Esophagus squamous epithelium (tissue), 5 donors: Measurements from ENCODE around the gene OR52N4. TPM values are rescaled to one million over a fixed set of nuclear protein-coding genes. Genes with fewer than 3 reads are reported as not detected.

Experiments
- DNase-seq: peaks from one replicate; lab custom pipeline; 2025; lab: John Stamatoyannopoulos, UW
- H3K27ac ChIP-seq, 4 donors: fragments of 200-600 bp; sonication (generic); one replicate each; pipeline ENCODE4 v1.5.1; 2016 to 2019; ENCODE audit warnings: mild to moderate bottlenecking in 1 of 4
- H3K27me3 ChIP-seq, 4 donors: fragments of 200-600 bp; sonication (generic); 1 replicate in 3 of 4; 2 replicates in 1 of 4; pipeline versions ENCODE4 v1.5.1 to v1.6.0; 2017 to 2021; ENCODE audit warnings: antibody characterized with exemption in 1 of 4
- H3K36me3 ChIP-seq, 3 donors: fragments of 200-600 bp; sonication (generic); one replicate each; pipeline ENCODE4 v1.5.1; 2016 to 2019
- H3K4me1 ChIP-seq, 3 donors: fragments of 200-600 bp; sonication (generic); one replicate each; pipeline ENCODE4 v1.5.1; 2017 to 2019
- H3K4me3 ChIP-seq, 4 donors: fragments of 200-600 bp; sonication (generic); 1 replicate in 3 of 4; 2 replicates in 1 of 4; pipeline ENCODE4 v1.5.1; 2016 to 2019; ENCODE audit warnings: mild to moderate bottlenecking in 2 of 4, moderate library complexity in 1 of 4
- H3K9me3 ChIP-seq, 3 donors: fragments of 200-600 bp; sonication (generic); one replicate each; pipeline ENCODE4 v1.5.1; 2016 to 2019
- CTCF ChIP-seq, 6 experiments: fragments of 450-650 bp in 4 of 6; fragments of 200-600 bp in 2 of 6; sonication (generic) in 2 of 6; IDR thresholded peaks; one replicate each; pipeline ENCODE4 v1.5.1; 2016 to 2019; ENCODE audit warnings: antibody characterized with exemption in 6 of 6, mild to moderate bottlenecking in 4 of 6, moderate library complexity in 4 of 6
- POLR2A ChIP-seq, 4 donors: fragments of 450-650 bp; IDR thresholded peaks; one replicate each; pipeline ENCODE4 v1.6.1; 2017; ENCODE audit warnings: antibody characterized with exemption in 4 of 4, mild to moderate bottlenecking in 4 of 4, moderate library complexity in 3 of 4
- WGBS, 2 donors: methylation state at CpG; one replicate each; pipeline ENCODE4 v1.1.5; 2018; 5-methylcytosine and 5-hydroxymethylcytosine counted together
- intact Hi-C: fragments of 100-400 bp; cut with DNase I; formaldehyde crosslinking; loops from one replicate; pipeline ENCODE4 v1.15.0; 2022
- total RNA-seq, 4 donors: library from RNA; depleted of rRNA; stranded (reverse); fragments of >200 nt; gene quantifications; one replicate each; pipeline ENCODE4 v1.1.0, GENCODE V29; 2016
- donor health status: DM: yes; HTN: yes; CAD: no.

OR52N4 gene
- total RNA-seq, 4 donors from 2014 or later = not detected

GRCh38 chr11:5767056-5767455 is 13.0 kb downstream of the OR52N4 start:
- Histone ChIP-seq H3K4me3 (no peak overlapping the region), H3K36me3 (no peaks in the 10 kb centered on the region), H3K27me3 (no peaks in the 10 kb centered on the region), H3K9me3 (no peaks in the 10 kb centered on the region), H3K27ac (no peak overlapping the region), H3K4me1 (no peaks in the 10 kb centered on the region)
- intact Hi-C loops = no loop called here
- TF ChIP-seq CTCF (IDR thresholded peaks at IDR 0.05) = no peak
- no peak for TF ChIP-seq POLR2A (IDR thresholded peaks at IDR 0.05)
- 50 to 64% methylated on average over 1 of the region's 1 CpG for WGBS, 2 donors
- no peak for DNase-seq

GRCh38 chr11:5783255-5783654 is 29.2 kb downstream of the OR52N4 start, which contains the start of gene OR52N5:
Gene OR52N5, minus strand, starts transcription at chr11:5783355. Its CDS starts 4,721 bp downstream, at chr11:5778634.
- WGBS, 2 donors = 50 to 53% methylated on average over 1 to 4 of the region's 4 CpGs
- Histone ChIP-seq H3K9me3 (no peaks in the 10 kb centered on the region), H3K27ac (no peak within 1 kb of the TSS), H3K27me3 (no peaks in the 10 kb centered on the region), H3K36me3 (no peaks in the 10 kb centered on the region), H3K4me3 (no peak within 1 kb of the TSS), H3K4me1 (no peaks in the 10 kb centered on the region)
- TF ChIP-seq CTCF (IDR thresholded peaks at IDR 0.05) (no peak), POLR2A (IDR thresholded peaks at IDR 0.05) (no peak)
- intact Hi-C loops = no loop called here
- no peak for DNase-seq

- H3K27me3 ChIP-seq = no peaks in the 10 kb centered on the region
- intact Hi-C loops = no loop called here
- no peak within 1 kb of the TSS for H3K27ac ChIP-seq
- no peaks in the 10 kb centered on the region for H3K4me1 ChIP-seq
- no peak within 1 kb of the TSS for H3K4me3 ChIP-seq
- no peak for DNase-seq
- WGBS, 2 donors = 63 to 71% methylated on average over 3 of the region's 3 CpGs
- no peaks in the 10 kb centered on the region for H3K36me3 ChIP-seq
- TF ChIP-seq CTCF (IDR thresholded peaks at IDR 0.05) (no peak), POLR2A (IDR thresholded peaks at IDR 0.05) (no peak)
- H3K9me3 ChIP-seq = no peaks in the 10 kb centered on the region
Observed at GRCh38 chr11:5791165-5791564, 37.1 kb downstream of the OR52N4 start, which contains the start of gene OR52N1. Gene OR52N1, minus strand, starts transcription at chr11:5791265. Its CDS starts 2,449 bp downstream, at chr11:5788816.

GRCh38 chr11:5796541-5796940 is 42.5 kb downstream of the OR52N4 start:
- Histone ChIP-seq H3K27ac (no peak overlapping the region), H3K27me3 (no peaks in the 10 kb centered on the region), H3K9me3 (no peaks in the 10 kb centered on the region), H3K4me1 (no peaks in the 10 kb centered on the region), H3K36me3 (no peaks in the 10 kb centered on the region), H3K4me3 (no peak overlapping the region)
- no peak for TF ChIP-seq POLR2A (IDR thresholded peaks at IDR 0.05)
- no peak for TF ChIP-seq CTCF (IDR thresholded peaks at IDR 0.05)
- 75 to 76% methylated on average over 6 of the region's 6 CpGs for WGBS, 2 donors
- no peak for DNase-seq
- intact Hi-C loops = no loop called here

GRCh38 chr11:5803982-5804381 is 49.9 kb downstream of the OR52N4 start:
- no peaks in the 10 kb centered on the region for H3K9me3 ChIP-seq
- H3K27ac ChIP-seq = no peak overlapping the region
- H3K36me3 ChIP-seq = no peaks in the 10 kb centered on the region
- TF ChIP-seq CTCF (IDR thresholded peaks at IDR 0.05) = no peak
- no peak for TF ChIP-seq POLR2A (IDR thresholded peaks at IDR 0.05)
- peaks cover 0 to 5% (median 0%) of the 10 kb centered on the region in 4 donors for H3K27me3 ChIP-seq
- peaks cover 0 to 9% (median 0%) of the 10 kb centered on the region in 3 donors for H3K4me1 ChIP-seq
- no peak overlapping the region for H3K4me3 ChIP-seq
- WGBS, 2 donors = 73 to 91% methylated on average over 5 of the region's 5 CpGs
- DNase-seq = no peak
- intact Hi-C loops = loop anchor here (10.0 kb wide), 1 partner anchor 329 kb away; no protein-coding TSS in a partner anchor

Other genes starting within 250 kb of the OR52N4 start
- not detected for gene UBQLN3, start 244.3 kb upstream of the OR52N4 start, total RNA-seq
- gene UBQLNL, start 237.5 kb upstream of the OR52N4 start, total RNA-seq = under 1 TPM in 1 of 4 donors, not detected in 3; 0.27 TPM
- gene OR52H1, start 205.7 kb upstream of the OR52N4 start, total RNA-seq = under 1 TPM in 1 of 4 donors, not detected in 3; 0.38 TPM
- gene OR52B6, start 173.4 kb upstream of the OR52N4 start, total RNA-seq = not detected
- 1 to 10 TPM; 1.7 to 9.9 (median 6.4) TPM for gene TRIM6, start 157.6 kb upstream of the OR52N4 start, total RNA-seq
- gene TRIM34, start 129.2 kb upstream of the OR52N4 start, total RNA-seq = 1 to 10 TPM; 2.9 to 7.4 (median 6.2) TPM
- gene TRIM5, start 69.2 kb upstream of the OR52N4 start, total RNA-seq = 10 to 100 TPM; 12.6 to 15.7 (median 14.9) TPM
- 10 to 100 TPM; 16.0 to 51.9 (median 32.1) TPM for gene TRIM22, start 64.5 kb upstream of the OR52N4 start, total RNA-seq
- not detected for gene OR56B1, start 17.8 kb upstream of the OR52N4 start, total RNA-seq
- gene OR52N5, start 29.1 kb downstream of the OR52N4 start, total RNA-seq = not detected
- not detected for gene OR52N1, start 37.0 kb downstream of the OR52N4 start, total RNA-seq
- not detected for gene OR52N2, start 54.7 kb downstream of the OR52N4 start, total RNA-seq
- not detected for gene OR52E6, start 87.7 kb downstream of the OR52N4 start, total RNA-seq
- not detected for gene OR52E8, start 103.4 kb downstream of the OR52N4 start, total RNA-seq
- gene OR52E4, start 126.4 kb downstream of the OR52N4 start, total RNA-seq = not detected
- not detected for gene OR52E5, start 139.0 kb downstream of the OR52N4 start, total RNA-seq
- gene OR56A3, start 188.0 kb downstream of the OR52N4 start, total RNA-seq = not detected
- gene OR56A5, start 214.3 kb downstream of the OR52N4 start, total RNA-seq = not detected
- gene OR52L1, start 232.7 kb downstream of the OR52N4 start, total RNA-seq = not detected